A549 (cell line): ENCODE measurements around the gene RHOC. TPM values are rescaled to one million over a fixed set of nuclear protein-coding genes. Genes with fewer than 3 reads are reported as not detected.

Source experiments
- ATAC-seq, 2 experiments: fragments of 200-7000 bp in 1 of 2; fragments of >200 bp in 1 of 2; cut with Nextera tagmentation in 1 of 2; cut with Tn5 transposase in 1 of 2; 3 replicates each; pipeline versions ENCODE4 v1.8.0 to v1.9.1; 2018 to 2020; ENCODE audit warnings: mild to moderate bottlenecking in 1 of 2, moderate library complexity in 1 of 2
- CTCF ChIA-PET: fragments of 300-600 bp; sonication (Branson Sonifier 250); formaldehyde crosslinking; extraction: SDS; loops from one replicate; lab custom pipeline; 2021; ENCODE audit warnings: antibody characterized with exemption, inconsistent platforms; lab: Yijun Ruan, JAX
- POLR2A ChIA-PET: fragments of 350-600 bp; formaldehyde crosslinking; extraction: SDS; loops from one replicate; lab custom pipeline; 2021; ENCODE audit warnings: antibody characterized with exemption, inconsistent platforms; lab: Yijun Ruan, JAX
- DNase-seq, 2 experiments: peaks; one replicate each; pipeline versions ENCODE4 v3.0.0 to v3.0.0-alpha.2; 2011 to 2016; ENCODE audit warnings: low read depth in 1 of 2, low spot score in 1 of 2
- FAIRE-seq: peaks from 2 replicates; lab custom pipeline; 2011; peaks lifted over from hg19 to GRCh38; lab: Jason Lieb, UNC
- H3K27ac ChIP-seq, 2 experiments: fragments of >200 bp; sonication (Bioruptor Twin); formaldehyde crosslinking; 3 replicates each; pipeline ENCODE4 v1.5.1; 2016 to 2017
- H3K4me1 ChIP-seq: fragments of >200 bp; sonication (Bioruptor Twin); formaldehyde crosslinking; 3 replicates; pipeline ENCODE4 v1.6.1; 2016
- H3K4me2 ChIP-seq: fragments of >200 bp; sonication (Bioruptor Twin); formaldehyde crosslinking; 3 replicates; pipeline ENCODE4 v1.6.1; 2016
- H3K4me3 ChIP-seq: fragments of >200 bp; sonication (Bioruptor Twin); formaldehyde crosslinking; 3 replicates; pipeline ENCODE4 v1.5.1; 2016
- H3K9me3 ChIP-seq: fragments of >200 bp; sonication (Bioruptor Twin); formaldehyde crosslinking; 3 replicates; pipeline ENCODE4 v1.6.1; 2016
- CBX2 ChIP-seq: fragments of 200-600 bp; sonication (generic); IDR thresholded peaks from 2 replicates; pipeline ENCODE4 v1.6.1; 2016; ENCODE audit warnings: low read depth, mild to moderate bottlenecking, borderline replicate concordance
- EHF ChIP-seq: fragments of 250-450 bp; sonication (Bioruptor Pico); IDR thresholded peaks from 2 replicates; pipeline ENCODE4 v1.5.0; 2020; ENCODE audit warnings: mild to moderate bottlenecking
- HEYL ChIP-seq: fragments of 250-450 bp; sonication (Bioruptor Pico); IDR thresholded peaks from 2 replicates; pipeline ENCODE4 v1.8.0; 2021; ENCODE audit warnings: mild to moderate bottlenecking, moderate library complexity
- HOXB5 ChIP-seq: fragments of 250-450 bp; sonication (Bioruptor Pico); IDR thresholded peaks from 2 replicates; pipeline ENCODE4 v1.5.0; 2020; ENCODE audit warnings: mild to moderate bottlenecking, moderate library complexity
- KDM5A ChIP-seq: fragments of 200-600 bp; sonication (generic); IDR thresholded peaks from 2 replicates; pipeline ENCODE4 v1.6.1; 2016; ENCODE audit warnings: antibody characterized with exemption, mild to moderate bottlenecking
- MAFK ChIP-seq: fragments of 450-650 bp; IDR thresholded peaks from 2 replicates; pipeline ENCODE4 v1.6.1; 2014; ENCODE audit not compliant: partially characterized antibody
- MAZ ChIP-seq: fragments of 150-350 bp; IDR thresholded peaks from 2 replicates; pipeline ENCODE4 v1.6.1; 2014; ENCODE audit warnings: antibody characterized with exemption, low read depth, low read length, borderline replicate concordance
- PHF8 ChIP-seq: fragments of 200-600 bp; sonication (generic); IDR thresholded peaks from 2 replicates; pipeline ENCODE4 v1.6.1; 2016; ENCODE audit warnings: low read depth, mild to moderate bottlenecking, antibody characterized with exemption, moderate library complexity, borderline replicate concordance
- RAD21 ChIP-seq, 2 experiments: fragments of >200 bp in 1 of 2; sonication (Bioruptor Twin) in 1 of 2; formaldehyde crosslinking in 1 of 2; IDR thresholded peaks in 1 of 2; conservative IDR thresholded peaks in 1 of 2; 2 replicates in 1 of 2; 3 replicates in 1 of 2; pipeline ENCODE4 v1.6.1; 2012 to 2018; ENCODE audit warnings: inconsistent platforms in 1 of 2
- ZNF302 ChIP-seq: fragments of 250-450 bp; sonication (Bioruptor Pico); IDR thresholded peaks from 2 replicates; pipeline ENCODE4 v1.9.0; 2021; ENCODE audit warnings: inconsistent platforms, mild to moderate bottlenecking, moderate library complexity
- WGBS: methylation state at CpG from one replicate; pipeline ENCODE4 v1.1.6; 2017; ENCODE audit errors: missing lambda C conversion rate; 5-methylcytosine and 5-hydroxymethylcytosine counted together
- polyA plus RNA-seq, 4 experiments: library from polyadenylated mRNA; depleted of rRNA in 3 of 4; stranded (reverse); fragments of >200 nt; fragmentation: RNase III in 1 of 4; extraction: RNeasy Plus Mini Kit Qiagen cat#74134 plus additional on column Dnase treatment in 1 of 4; gene quantifications; 2 replicates in 3 of 4; 3 replicates in 1 of 4; pipeline ENCODE4 v1.2.3, GENCODE V29; 2011 to 2017
- TF ChIP-seq, protein P1 (sequence below): fragments of >200 bp; sonication (Bioruptor Twin); formaldehyde crosslinking; IDR thresholded peaks from 3 replicates; pipeline ENCODE4 v1.5.1; 2016
- TF ChIP-seq, protein P2 (sequence below): fragments of 250-450 bp; sonication (Bioruptor Pico); IDR thresholded peaks from 2 replicates; pipeline ENCODE4 v1.5.0; 2021; ENCODE audit warnings: mild to moderate bottlenecking, moderate library complexity, borderline replicate concordance
- TF ChIP-seq, protein P3 (sequence below): fragments of 150-350 bp; IDR thresholded peaks from 2 replicates; pipeline ENCODE4 v1.6.1; 2014; ENCODE audit warnings: low read depth, mild to moderate bottlenecking, low read length
- TF ChIP-seq, protein P4 (sequence below): fragments of 450-650 bp; IDR thresholded peaks from 2 replicates; pipeline ENCODE4 v1.6.1; 2014; ENCODE audit warnings: antibody characterized with exemption
- TF ChIP-seq, protein P5 (sequence below): fragments of 200-600 bp; sonication (generic); IDR thresholded peaks from 2 replicates; pipeline ENCODE4 v1.6.1; 2016; ENCODE audit warnings: antibody characterized with exemption, mild to moderate bottlenecking, moderate library complexity

RHOC gene
- polyA plus RNA-seq, 2 of the 4 experiments (the other 2 are of a cell fraction) = 255 to 296 TPM

DNA sequence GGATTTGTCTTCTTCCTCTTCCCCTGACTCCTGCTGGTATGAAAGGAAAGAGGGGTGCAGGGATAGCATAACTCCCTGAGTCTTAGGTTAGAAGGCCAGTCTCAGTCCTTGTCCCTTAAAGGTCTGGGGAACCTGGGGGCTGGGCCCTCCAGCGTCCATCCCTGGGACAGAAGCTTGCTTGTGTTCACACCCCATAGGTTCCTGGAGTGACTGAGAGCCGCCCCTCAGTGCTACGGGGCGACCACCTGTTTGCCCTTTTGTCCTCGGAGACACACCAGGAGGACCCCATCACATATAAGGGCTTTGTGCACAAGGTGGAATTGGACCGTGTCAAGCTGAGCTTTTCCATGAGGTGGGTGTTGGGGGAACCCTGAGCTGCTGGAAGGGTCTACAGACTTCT, 13.1 kb downstream of the RHOC start:
- no peaks in the 10 kb centered on the region for H3K9me3 ChIP-seq
- ChIA-PET CTCF (interaction anchor here (1.2 to 1.6 kb wide), 3 partner anchors 19 to 303 kb away, joined by 3 to 5 read pairs (median 4); partner anchors contain the start of gene MOV10), POLR2A (no interaction called here)
- H3K4me2 ChIP-seq = no peak overlapping the region
- WGBS = 100% methylated on average over 1 of the region's 6 CpGs
- DNase-seq (no peak), FAIRE-seq (no peak), ATAC-seq (no peak)
- no peak overlapping the region for H3K27ac ChIP-seq
- no peak overlapping the region for H3K4me3 ChIP-seq
- no peak for TF ChIP-seq HEYL
- no peak for TF ChIP-seq HOXB5
- TF ChIP-seq, protein P1, sequence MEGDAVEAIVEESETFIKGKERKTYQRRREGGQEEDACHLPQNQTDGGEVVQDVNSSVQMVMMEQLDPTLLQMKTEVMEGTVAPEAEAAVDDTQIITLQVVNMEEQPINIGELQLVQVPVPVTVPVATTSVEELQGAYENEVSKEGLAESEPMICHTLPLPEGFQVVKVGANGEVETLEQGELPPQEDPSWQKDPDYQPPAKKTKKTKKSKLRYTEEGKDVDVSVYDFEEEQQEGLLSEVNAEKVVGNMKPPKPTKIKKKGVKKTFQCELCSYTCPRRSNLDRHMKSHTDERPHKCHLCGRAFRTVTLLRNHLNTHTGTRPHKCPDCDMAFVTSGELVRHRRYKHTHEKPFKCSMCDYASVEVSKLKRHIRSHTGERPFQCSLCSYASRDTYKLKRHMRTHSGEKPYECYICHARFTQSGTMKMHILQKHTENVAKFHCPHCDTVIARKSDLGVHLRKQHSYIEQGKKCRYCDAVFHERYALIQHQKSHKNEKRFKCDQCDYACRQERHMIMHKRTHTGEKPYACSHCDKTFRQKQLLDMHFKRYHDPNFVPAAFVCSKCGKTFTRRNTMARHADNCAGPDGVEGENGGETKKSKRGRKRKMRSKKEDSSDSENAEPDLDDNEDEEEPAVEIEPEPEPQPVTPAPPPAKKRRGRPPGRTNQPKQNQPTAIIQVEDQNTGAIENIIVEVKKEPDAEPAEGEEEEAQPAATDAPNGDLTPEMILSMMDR = no peak
- peaks cover 6% of the 10 kb centered on the region for H3K4me1 ChIP-seq

DNA sequence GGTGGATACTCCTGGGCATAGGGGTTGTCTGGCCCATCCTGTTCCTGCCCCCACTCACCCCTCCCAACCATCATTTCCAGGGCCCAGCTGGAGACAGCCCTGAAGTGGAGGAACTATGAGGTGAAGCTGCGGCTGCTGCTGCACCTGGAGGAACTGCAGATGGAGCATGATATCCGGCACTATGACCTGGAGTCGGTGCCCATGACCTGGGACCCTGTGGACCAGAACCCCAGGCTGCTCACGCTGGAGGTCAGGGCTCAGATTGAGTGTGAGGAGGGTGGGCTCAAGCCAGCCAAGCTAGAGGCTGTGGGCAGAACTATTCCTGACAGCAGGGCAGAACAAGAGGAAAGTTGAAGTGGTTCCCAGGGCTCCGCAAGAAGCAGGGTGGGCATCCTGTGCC, 14.2 kb downstream of the RHOC start:
- H3K27ac ChIP-seq = no peak overlapping the region
- H3K4me1 ChIP-seq = no peaks in the 10 kb centered on the region
- no peak overlapping the region for H3K4me2 ChIP-seq
- FAIRE-seq (no peak), DNase-seq (no peak), ATAC-seq (no peak)
- 100% methylated on average over 1 of the region's 5 CpGs for WGBS
- ChIA-PET CTCF (no interaction called here), POLR2A (no interaction called here)
- H3K4me3 ChIP-seq = no peak overlapping the region
- no peaks in the 10 kb centered on the region for H3K9me3 ChIP-seq
- TF ChIP-seq EHF (no peak), PHF8 (no peak), ZNF302 (CRISPR knock-in tag) (no peak), MAZ (no peak), MAFK (no peak), RAD21 (conservative IDR thresholded peaks at IDR 0.05 in 1 of 2, IDR thresholded peaks at IDR 0.05 in 1 of 2) (no peak), KDM5A (no peak), CBX2 (no peak)
- TF ChIP-seq, protein P2, sequence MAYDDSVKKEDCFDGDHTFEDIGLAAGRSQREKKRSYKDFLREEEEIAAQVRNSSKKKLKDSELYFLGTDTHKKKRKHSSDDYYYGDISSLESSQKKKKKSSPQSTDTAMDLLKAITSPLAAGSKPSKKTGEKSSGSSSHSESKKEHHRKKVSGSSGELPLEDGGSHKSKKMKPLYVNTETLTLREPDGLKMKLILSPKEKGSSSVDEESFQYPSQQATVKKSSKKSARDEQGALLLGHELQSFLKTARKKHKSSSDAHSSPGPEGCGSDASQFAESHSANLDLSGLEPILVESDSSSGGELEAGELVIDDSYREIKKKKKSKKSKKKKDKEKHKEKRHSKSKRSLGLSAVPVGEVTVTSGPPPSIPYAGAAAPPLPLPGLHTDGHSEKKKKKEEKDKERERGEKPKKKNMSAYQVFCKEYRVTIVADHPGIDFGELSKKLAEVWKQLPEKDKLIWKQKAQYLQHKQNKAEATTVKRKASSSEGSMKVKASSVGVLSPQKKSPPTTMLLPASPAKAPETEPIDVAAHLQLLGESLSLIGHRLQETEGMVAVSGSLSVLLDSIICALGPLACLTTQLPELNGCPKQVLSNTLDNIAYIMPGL (CRISPR knock-in tag) = no peak
- TF ChIP-seq, protein P3, sequence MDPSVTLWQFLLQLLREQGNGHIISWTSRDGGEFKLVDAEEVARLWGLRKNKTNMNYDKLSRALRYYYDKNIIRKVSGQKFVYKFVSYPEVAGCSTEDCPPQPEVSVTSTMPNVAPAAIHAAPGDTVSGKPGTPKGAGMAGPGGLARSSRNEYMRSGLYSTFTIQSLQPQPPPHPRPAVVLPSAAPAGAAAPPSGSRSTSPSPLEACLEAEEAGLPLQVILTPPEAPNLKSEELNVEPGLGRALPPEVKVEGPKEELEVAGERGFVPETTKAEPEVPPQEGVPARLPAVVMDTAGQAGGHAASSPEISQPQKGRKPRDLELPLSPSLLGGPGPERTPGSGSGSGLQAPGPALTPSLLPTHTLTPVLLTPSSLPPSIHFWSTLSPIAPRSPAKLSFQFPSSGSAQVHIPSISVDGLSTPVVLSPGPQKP = no peak
- TF ChIP-seq, protein P4, sequence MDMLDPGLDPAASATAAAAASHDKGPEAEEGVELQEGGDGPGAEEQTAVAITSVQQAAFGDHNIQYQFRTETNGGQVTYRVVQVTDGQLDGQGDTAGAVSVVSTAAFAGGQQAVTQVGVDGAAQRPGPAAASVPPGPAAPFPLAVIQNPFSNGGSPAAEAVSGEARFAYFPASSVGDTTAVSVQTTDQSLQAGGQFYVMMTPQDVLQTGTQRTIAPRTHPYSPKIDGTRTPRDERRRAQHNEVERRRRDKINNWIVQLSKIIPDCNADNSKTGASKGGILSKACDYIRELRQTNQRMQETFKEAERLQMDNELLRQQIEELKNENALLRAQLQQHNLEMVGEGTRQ = no peak
- TF ChIP-seq, protein P5, sequence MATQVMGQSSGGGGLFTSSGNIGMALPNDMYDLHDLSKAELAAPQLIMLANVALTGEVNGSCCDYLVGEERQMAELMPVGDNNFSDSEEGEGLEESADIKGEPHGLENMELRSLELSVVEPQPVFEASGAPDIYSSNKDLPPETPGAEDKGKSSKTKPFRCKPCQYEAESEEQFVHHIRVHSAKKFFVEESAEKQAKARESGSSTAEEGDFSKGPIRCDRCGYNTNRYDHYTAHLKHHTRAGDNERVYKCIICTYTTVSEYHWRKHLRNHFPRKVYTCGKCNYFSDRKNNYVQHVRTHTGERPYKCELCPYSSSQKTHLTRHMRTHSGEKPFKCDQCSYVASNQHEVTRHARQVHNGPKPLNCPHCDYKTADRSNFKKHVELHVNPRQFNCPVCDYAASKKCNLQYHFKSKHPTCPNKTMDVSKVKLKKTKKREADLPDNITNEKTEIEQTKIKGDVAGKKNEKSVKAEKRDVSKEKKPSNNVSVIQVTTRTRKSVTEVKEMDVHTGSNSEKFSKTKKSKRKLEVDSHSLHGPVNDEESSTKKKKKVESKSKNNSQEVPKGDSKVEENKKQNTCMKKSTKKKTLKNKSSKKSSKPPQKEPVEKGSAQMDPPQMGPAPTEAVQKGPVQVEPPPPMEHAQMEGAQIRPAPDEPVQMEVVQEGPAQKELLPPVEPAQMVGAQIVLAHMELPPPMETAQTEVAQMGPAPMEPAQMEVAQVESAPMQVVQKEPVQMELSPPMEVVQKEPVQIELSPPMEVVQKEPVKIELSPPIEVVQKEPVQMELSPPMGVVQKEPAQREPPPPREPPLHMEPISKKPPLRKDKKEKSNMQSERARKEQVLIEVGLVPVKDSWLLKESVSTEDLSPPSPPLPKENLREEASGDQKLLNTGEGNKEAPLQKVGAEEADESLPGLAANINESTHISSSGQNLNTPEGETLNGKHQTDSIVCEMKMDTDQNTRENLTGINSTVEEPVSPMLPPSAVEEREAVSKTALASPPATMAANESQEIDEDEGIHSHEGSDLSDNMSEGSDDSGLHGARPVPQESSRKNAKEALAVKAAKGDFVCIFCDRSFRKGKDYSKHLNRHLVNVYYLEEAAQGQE = no peak
